GM10266 (cell line): ENCODE measurements around the gene KCNT1.

ENCODE experiments used
- DNase-seq: peaks from one replicate; pipeline ENCODE4 v3.0.0; 2012; ENCODE audit errors: extremely low spot score
- TF ChIP-seq, protein P1 (sequence below): IDR thresholded peaks from 2 replicates; pipeline ENCODE4 v1.5.1; 2012; ENCODE audit warnings: mild to moderate bottlenecking, low read depth; ENCODE audit not compliant: control insufficient read depth, insufficient read depth; ENCODE audit errors: missing control alignments

KCNT1 gene

DNA sequence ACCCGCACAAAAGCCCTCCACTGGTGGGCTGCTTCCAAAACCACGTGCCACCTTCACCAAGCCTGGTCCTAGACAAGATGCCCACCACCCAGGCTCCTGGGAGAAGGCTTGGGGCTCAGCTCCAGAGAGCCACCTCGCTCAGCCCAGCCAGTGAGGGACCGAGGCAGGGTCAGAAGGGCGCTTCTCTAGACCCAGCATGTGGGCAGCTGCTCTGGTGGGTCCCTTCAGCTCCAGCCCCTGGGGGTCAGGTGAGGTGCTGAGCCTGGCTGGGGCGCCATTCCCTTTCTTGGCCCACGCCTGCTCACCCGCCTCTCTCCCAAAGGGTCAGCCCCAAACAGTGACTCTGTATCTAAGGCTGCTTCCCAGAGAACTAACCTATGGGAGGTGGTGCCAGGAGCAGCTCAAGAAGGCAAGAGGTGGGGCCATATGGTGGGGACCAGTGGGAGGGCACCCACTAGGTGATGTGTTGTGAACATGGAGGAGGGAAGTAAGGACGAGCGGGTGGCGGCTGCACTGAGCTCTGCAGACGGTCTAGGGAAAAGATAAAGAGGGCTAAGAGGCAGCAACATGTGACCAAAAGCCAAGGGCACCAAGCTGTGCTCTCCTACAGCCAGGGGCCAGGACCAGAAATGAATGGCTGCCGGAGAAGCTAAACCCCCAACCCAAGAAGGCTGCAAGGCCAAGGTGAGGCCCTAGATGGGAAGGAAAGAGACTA lies 126.0 kb downstream of the KCNT1 start:
- DNase-seq, result no peak

DNA sequence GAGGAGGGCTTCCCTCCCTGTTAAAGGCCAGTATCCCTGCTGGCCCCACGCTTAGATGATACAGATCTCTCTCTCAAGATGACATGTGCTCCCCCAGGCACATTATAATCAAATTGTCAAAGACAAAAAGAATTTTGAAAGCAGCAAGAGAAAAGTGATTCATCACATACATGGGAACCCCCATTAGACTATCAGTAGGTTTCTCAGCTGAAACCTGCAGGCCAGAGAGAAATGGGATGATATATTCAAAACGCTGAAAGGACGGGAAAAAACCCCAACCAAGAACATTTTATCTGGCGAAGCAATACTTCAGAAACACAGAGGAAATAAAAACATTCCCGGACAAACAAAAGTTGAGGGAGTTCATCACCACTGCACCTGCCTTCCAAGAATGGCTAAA lies 126.7 kb downstream of the KCNT1 start:
- DNase-seq, result no peak
- TF ChIP-seq, protein P1, sequence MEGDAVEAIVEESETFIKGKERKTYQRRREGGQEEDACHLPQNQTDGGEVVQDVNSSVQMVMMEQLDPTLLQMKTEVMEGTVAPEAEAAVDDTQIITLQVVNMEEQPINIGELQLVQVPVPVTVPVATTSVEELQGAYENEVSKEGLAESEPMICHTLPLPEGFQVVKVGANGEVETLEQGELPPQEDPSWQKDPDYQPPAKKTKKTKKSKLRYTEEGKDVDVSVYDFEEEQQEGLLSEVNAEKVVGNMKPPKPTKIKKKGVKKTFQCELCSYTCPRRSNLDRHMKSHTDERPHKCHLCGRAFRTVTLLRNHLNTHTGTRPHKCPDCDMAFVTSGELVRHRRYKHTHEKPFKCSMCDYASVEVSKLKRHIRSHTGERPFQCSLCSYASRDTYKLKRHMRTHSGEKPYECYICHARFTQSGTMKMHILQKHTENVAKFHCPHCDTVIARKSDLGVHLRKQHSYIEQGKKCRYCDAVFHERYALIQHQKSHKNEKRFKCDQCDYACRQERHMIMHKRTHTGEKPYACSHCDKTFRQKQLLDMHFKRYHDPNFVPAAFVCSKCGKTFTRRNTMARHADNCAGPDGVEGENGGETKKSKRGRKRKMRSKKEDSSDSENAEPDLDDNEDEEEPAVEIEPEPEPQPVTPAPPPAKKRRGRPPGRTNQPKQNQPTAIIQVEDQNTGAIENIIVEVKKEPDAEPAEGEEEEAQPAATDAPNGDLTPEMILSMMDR, result no peak

More for the DNA sequence above, 126.0 kb downstream of the KCNT1 start:
- TF ChIP-seq, protein P1, result no peak

DNA sequence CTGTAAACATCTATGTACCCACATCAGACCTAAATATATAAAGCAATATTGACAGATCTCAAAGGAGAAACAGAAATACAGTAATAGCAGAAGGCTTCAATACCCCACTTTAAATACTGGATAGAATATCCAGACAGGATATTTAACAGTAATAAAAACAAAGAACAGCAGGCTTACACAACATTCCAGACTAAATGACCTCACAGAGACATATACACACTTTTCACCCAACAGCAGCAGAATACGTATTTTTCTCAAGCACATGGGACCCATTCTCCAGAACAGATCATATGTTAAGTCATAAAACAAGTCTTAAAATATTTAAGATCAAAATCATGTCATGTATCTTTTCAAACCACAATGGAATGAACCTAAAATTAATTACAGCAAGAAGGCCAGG lies 128.5 kb downstream of the KCNT1 start:
- TF ChIP-seq, protein P1, result no peak

DNA sequence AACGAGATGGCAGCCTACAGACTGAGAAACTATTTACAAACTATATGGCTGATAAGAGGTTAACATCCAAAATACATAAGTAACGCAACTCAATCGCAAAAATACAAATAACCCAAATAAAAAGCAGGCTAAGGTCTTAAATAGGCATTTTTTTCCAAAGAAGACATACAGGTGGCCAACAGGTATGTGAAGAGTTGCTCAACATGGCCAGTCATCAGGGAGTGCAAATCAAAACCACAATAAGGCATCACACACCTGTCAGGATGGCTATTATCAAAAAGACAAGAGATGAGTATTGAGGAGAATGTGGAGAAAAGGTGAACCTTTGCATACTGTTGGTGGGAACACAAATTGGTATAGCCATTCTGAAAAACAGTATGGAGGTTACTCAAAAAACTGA lies 131.9 kb downstream of the KCNT1 start:
- TF ChIP-seq, protein P1, result no peak
- no peak for DNase-seq

More for the DNA sequence above, 128.5 kb downstream of the KCNT1 start:
- DNase-seq, result no peak

DNA sequence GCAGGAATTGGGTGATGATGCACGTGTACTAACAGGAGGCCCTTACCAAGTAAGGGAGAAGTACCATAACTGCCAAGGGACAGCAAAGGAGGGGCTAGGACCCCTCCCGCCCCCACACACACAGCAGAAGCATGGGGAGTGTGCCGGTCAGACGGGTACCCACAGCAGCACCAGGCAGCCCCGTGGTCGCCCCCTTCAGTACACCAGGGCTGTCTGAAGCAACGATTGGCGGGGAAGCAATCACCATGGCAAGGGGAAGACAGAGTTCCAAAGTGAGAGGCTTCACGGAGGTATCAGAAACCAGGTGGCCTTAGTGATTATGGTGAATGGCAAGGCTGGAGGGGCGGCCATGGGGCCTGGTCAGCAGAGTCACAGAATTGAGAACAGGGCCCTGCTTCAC lies 133.1 kb downstream of the KCNT1 start:
- TF ChIP-seq, protein P1, result no peak

DNA sequence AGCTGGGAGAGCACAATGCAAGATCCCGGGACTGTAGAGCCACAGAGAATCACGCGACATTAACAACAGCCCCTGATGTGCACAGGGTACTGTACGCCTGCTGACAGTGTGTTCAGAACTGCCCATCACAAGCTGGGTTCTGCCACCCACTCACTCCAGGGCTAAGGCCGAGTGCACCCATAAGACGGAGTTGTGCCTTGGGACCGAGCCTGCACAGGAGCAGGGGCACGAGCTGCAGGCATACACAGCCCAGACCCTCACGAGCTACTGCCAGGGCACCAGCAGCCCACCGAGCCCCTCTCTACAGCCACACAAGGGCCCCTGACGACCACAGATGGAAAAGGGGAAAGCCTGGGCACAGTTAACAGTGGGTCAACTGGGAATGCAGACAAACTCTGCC lies 137.5 kb downstream of the KCNT1 start:
- DNase-seq, result no peak
- TF ChIP-seq, protein P1, result no peak

More for the DNA sequence above, 133.1 kb downstream of the KCNT1 start:
- no peak for DNase-seq

DNA sequence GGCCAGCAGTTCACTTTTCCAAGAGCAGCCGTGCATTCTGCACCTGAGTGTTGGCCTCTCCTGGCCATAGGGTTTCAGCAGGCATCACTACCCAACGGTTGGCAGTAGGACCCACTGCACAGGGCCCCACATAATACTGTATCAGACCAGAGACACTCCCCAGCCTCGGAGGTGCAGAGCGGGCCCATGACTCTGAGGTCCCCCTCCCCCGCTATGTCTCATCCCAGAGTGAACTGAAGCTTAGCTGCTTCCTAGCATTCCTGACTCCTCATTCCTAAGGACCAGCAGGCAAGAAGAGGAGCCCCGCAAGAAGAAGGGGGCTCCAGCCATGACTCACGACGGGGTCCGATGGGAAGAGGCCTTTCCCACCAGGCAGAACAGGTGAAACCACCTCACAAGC lies 138.1 kb downstream of the KCNT1 start:
- TF ChIP-seq, protein P1, result no peak
- no peak for DNase-seq
